HepG2 (cell line): ENCODE data around the gene TSTD2. TPM values are rescaled to one million over a fixed set of nuclear protein-coding genes. Genes with fewer than 3 reads are reported as not detected.

Experiments
- ATAC-seq: fragments of 200-7000 bp; cut with Tn5 transposase; 3 replicates; pipeline ENCODE4 v1.9.1; 2020; ENCODE audit warnings: mild to moderate bottlenecking, moderate library complexity
- BruUV-seq: library from RNA; stranded (reverse); fragments of 400-500 nt; replicated peaks from 2 replicates; lab custom pipeline; 2021; lab: Mats Ljungman, UMichigan
- CTCF ChIA-PET: fragments of 300-600 bp; formaldehyde crosslinking; extraction: SDS; loops from one replicate; lab custom pipeline; 2021; ENCODE audit warnings: low total read pairs, inconsistent platforms, low intra/inter-chr PET ratio; lab: Yijun Ruan, JAX
- POLR2A ChIA-PET: fragments of 350-600 bp; sonication (Branson Sonifier 250); formaldehyde crosslinking; loops from one replicate; lab custom pipeline; 2020; ENCODE audit warnings: antibody characterized with exemption, inconsistent platforms; lab: Yijun Ruan, JAX
- DNase-seq: peaks from one replicate; pipeline ENCODE4 v3.0.0-alpha.2; 2015; ENCODE audit warnings: low spot score
- FAIRE-seq: peaks from 3 replicates; lab custom pipeline; 2011; peaks lifted over from hg19 to GRCh38; lab: Jason Lieb, UNC
- H2AFZ ChIP-seq: one replicate; pipeline ENCODE4 v1.6.1; 2011; ENCODE audit warnings: low read length, inconsistent platforms
- H3K27ac ChIP-seq: fragments of 300-600 bp; 3 replicates; pipeline ENCODE4 v1.8.0; 2011; ENCODE audit warnings: mixed run types, mild to moderate bottlenecking, mixed read lengths, low read length, inconsistent platforms; ENCODE audit not compliant: insufficient read depth; ENCODE audit errors: extremely low read length
- H3K27me3 ChIP-seq, 2 experiments: fragments of 200-600 bp in 1 of 2; 2 replicates in 1 of 2; 3 replicates in 1 of 2; pipeline versions ENCODE4 v1.6.0 to v1.8.0; 2011; ENCODE audit warnings: low read length in 2 of 2, mild to moderate bottlenecking in 2 of 2, moderate library complexity in 2 of 2, inconsistent platforms in 1 of 2; ENCODE audit not compliant: insufficient read depth in 2 of 2, control insufficient read depth in 1 of 2
- H3K36me3 ChIP-seq, 2 experiments: fragments of 200-600 bp in 1 of 2; replicated peaks in 1 of 2; 2 replicates in 1 of 2; 3 replicates in 1 of 2; pipeline versions ENCODE4 v1.5.1 to v1.8.0; 2011; ENCODE audit warnings: low read length in 2 of 2, inconsistent platforms in 1 of 2; ENCODE audit not compliant: insufficient read depth in 2 of 2, control insufficient read depth in 1 of 2
- H3K4me1 ChIP-seq: 2 replicates; pipeline ENCODE4 v1.5.1; 2012; ENCODE audit warnings: low read length, inconsistent platforms; ENCODE audit not compliant: insufficient read depth
- H3K4me2 ChIP-seq: 2 replicates; pipeline ENCODE4 v1.6.0; 2011; ENCODE audit warnings: low read depth, low read length, inconsistent platforms
- H3K4me3 ChIP-seq, 3 experiments: fragments of 200-600 bp in 1 of 3; sonication (generic), shearing (Covaris generic) in 1 of 3; replicated peaks in 1 of 3; 2 replicates each; pipeline ENCODE4 v1.5.1; 2011 to 2016; ENCODE audit warnings: low read length in 3 of 3, inconsistent platforms in 2 of 3, low read depth in 2 of 3, mild to moderate bottlenecking in 2 of 3, control low read depth in 1 of 3, mixed read lengths in 1 of 3; ENCODE audit not compliant: insufficient read depth in 1 of 3
- H3K79me2 ChIP-seq: one replicate; pipeline ENCODE4 v1.6.1; 2011; ENCODE audit warnings: low read length, inconsistent platforms; ENCODE audit not compliant: insufficient read depth
- H3K9ac ChIP-seq: 2 replicates; pipeline ENCODE4 v1.6.0; 2011; ENCODE audit warnings: mild to moderate bottlenecking, low read depth, low read length, inconsistent platforms; ENCODE audit not compliant: insufficient read depth
- H3K9me3 ChIP-seq: 2 replicates; pipeline ENCODE4 v1.5.1; 2012; ENCODE audit warnings: mild to moderate bottlenecking, low read length
- H4K20me1 ChIP-seq: 2 replicates; pipeline ENCODE4 v1.6.0; 2011; ENCODE audit warnings: inconsistent platforms, mild to moderate bottlenecking, low read length, moderate library complexity; ENCODE audit not compliant: insufficient read depth
- AGO2 ChIP-seq: fragments of 200-400 bp; formaldehyde crosslinking; optimal IDR thresholded peaks from 2 replicates; pipeline ENCODE3; 2017; ENCODE audit warnings: mild to moderate bottlenecking, low read depth, low read length, moderate library complexity
- ATAD3A ChIP-seq: sonication (generic); formaldehyde crosslinking; IDR thresholded peaks from 2 replicates; pipeline ENCODE4 v1.4.0; 2020; ENCODE audit warnings: missing genetic modification reagents
- KLF16 ChIP-seq, 2 experiments: sonication (generic) in 1 of 2; formaldehyde crosslinking in 1 of 2; IDR thresholded peaks; 2 replicates each; pipeline versions ENCODE4 v1.6.1 to v1.8.0; 2016 to 2023; ENCODE audit warnings: missing genetic modification reagents in 2 of 2, missing compliant biosample characterization in 1 of 2
- SIN3A ChIP-seq: IDR thresholded peaks from 2 replicates; pipeline ENCODE4 v1.6.1; 2011; ENCODE audit warnings: low read depth, mild to moderate bottlenecking, control low read depth, low read length, borderline replicate concordance
- TMF1 ChIP-seq: sonication (generic); formaldehyde crosslinking; IDR thresholded peaks from 2 replicates; pipeline ENCODE4 v1.8.1; 2022; ENCODE audit warnings: low read depth, missing genetic modification reagents
- ZNF296 ChIP-seq: sonication (generic); formaldehyde crosslinking; conservative IDR thresholded peaks from 2 replicates; pipeline ENCODE4 v1.5.0; 2020; ENCODE audit warnings: mild to moderate bottlenecking, missing genetic modification reagents
- ZNF337 ChIP-seq: sonication (generic); formaldehyde crosslinking; IDR thresholded peaks from 2 replicates; pipeline ENCODE4 v1.5.1; 2020; ENCODE audit warnings: missing genetic modification reagents, low read depth, mild to moderate bottlenecking, borderline replicate concordance
- ZNF446 ChIP-seq: sonication (generic); formaldehyde crosslinking; IDR thresholded peaks from 2 replicates; pipeline ENCODE4 v1.5.0; 2020; ENCODE audit warnings: mild to moderate bottlenecking, missing genetic modification reagents
- ZNF552 ChIP-seq: sonication (generic); formaldehyde crosslinking; IDR thresholded peaks from 2 replicates; pipeline ENCODE4 v1.9.0; 2022; ENCODE audit warnings: missing genetic modification reagents, mild to moderate bottlenecking, borderline replicate concordance
- ZNF746 ChIP-seq: sonication (generic); formaldehyde crosslinking; IDR thresholded peaks from 2 replicates; pipeline ENCODE4 v1.8.0; 2022; ENCODE audit warnings: mild to moderate bottlenecking, missing genetic modification reagents
- WGBS: methylation state at CpG from one replicate; pipeline ENCODE4 v1.1.6; 2017; ENCODE audit warnings: low lambda C conversion rate; 5-methylcytosine and 5-hydroxymethylcytosine counted together
- in situ Hi-C: cut with HindIII; loops from 2 replicates; pipeline ENCODE4 v1.10.0; 2017; ENCODE audit warnings: low pct_unique_long_range_greater_than_20kb; ENCODE audit not compliant: extremely low pct_ligation_motif_present
- intact Hi-C: fragments of 100-400 bp; cut with micrococcal nuclease; formaldehyde crosslinking; loops from one replicate; pipeline ENCODE4 v1.10.0; 2022; ENCODE audit not compliant: unreplicated experiment
- polyA plus RNA-seq, 8 experiments: library from polyadenylated mRNA; depleted of rRNA in 3 of 8; stranded (reverse) in 7 of 8; unstranded in 1 of 8; fragments of >200 nt; fragmentation: Illumina TruSeq in 4 of 8; extraction: Trizol in 4 of 8; gene quantifications; 2 replicates each; pipeline versions ENCODE4 v1.2.1 to v1.2.3, GENCODE V29; 2011 to 2016; ENCODE audit warnings: low read depth in 4 of 8, missing spikeins in 1 of 8, mixed read lengths in 1 of 8; ENCODE audit not compliant: insufficient read depth in 1 of 8
- total RNA-seq, 5 experiments: library from RNA; depleted of rRNA; stranded (reverse); fragments of >200 nt; fragmentation: Illumina TruSeq; extraction: Trizol; gene quantifications; 2 replicates each; pipeline ENCODE4 v1.2.3, GENCODE V29; 2016; ENCODE audit warnings: low read depth in 1 of 5
- TF ChIP-seq, protein P1 (sequence below): sonication (generic); formaldehyde crosslinking; IDR thresholded peaks from 2 replicates; pipeline ENCODE4 v1.5.0; 2020; ENCODE audit warnings: missing genetic modification reagents, mild to moderate bottlenecking, borderline replicate concordance
- TF ChIP-seq, protein P2 (sequence below): sonication (generic); formaldehyde crosslinking; IDR thresholded peaks from 2 replicates; pipeline ENCODE4 v1.8.1; 2023; ENCODE audit warnings: mild to moderate bottlenecking, missing genetic modification reagents
- TF ChIP-seq, protein P3 (sequence below): sonication (generic); formaldehyde crosslinking; IDR thresholded peaks from 2 replicates; pipeline ENCODE4 v1.4.0; 2020; ENCODE audit warnings: missing genetic modification reagents, mild to moderate bottlenecking, borderline replicate concordance
- TF ChIP-seq, protein P4 (sequence below): IDR thresholded peaks from 2 replicates; pipeline ENCODE4 v1.6.1; 2012; ENCODE audit warnings: low read length, improper control_type of control experiment

Gene TSTD2
- total and polyA plus RNA-seq, 2 of the 13 experiments (the other 11 are each of a cell fraction or from before 2014, with no cell fraction given) = 16.0 to 23.1 TPM

DNA sequence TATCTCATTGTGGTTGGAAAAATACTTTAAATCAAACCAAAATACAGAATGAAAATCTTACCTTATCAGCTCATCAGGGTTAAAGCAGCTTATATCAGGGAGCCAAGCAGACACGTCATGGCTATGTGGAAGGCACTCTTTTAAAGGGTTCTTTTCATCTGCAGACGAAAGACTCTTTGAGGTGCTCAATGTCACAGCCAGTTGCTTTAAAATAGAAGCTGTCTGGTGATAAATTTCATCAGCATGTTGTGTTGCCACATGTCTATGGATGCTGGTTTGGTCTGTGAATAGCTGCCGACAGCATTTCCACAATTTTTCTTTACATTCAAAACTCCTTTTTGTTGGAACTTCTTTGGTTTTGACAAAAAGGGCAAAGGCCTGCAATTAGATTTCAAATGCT, 7.5 kb downstream of the TSTD2 start:
- no peak overlapping the region for H2AFZ ChIP-seq
- ChIA-PET POLR2A (no interaction called here), CTCF (no interaction called here)
- no TSS peak for BruUV-seq
- peaks cover 20% of the 10 kb centered on the region for H3K79me2 ChIP-seq
- no peak overlapping the region for H3K27ac ChIP-seq
- no peak overlapping the region for H3K9ac ChIP-seq
- peaks cover 8% of the 10 kb centered on the region; the same call in 1 of the 2 replicates for H3K4me1 ChIP-seq
- WGBS = 83% methylated on average over 3 of the region's 3 CpGs
- intact Hi-C loops (no loop called here), in situ Hi-C loops (no loop called here)
- no peak for ATAC-seq
- no peaks in the 10 kb centered on the region for H3K9me3 ChIP-seq
- DNase-seq = no peak
- H3K4me2 ChIP-seq = no peak overlapping the region
- no peaks in the 10 kb centered on the region for H3K27me3 ChIP-seq
- FAIRE-seq = no peak
- H3K4me3 ChIP-seq = no peak overlapping the region
- TF ChIP-seq, protein P1, sequence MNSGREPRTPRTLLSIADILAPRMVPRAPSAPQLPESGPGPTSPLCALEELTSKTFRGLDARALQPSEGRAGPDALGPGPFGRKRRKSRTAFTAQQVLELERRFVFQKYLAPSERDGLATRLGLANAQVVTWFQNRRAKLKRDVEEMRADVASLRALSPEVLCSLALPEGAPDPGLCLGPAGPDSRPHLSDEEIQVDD (CRISPR knock-in tag) = no peak
- TF ChIP-seq ZNF337 (CRISPR knock-in tag) = no peak
- TF ChIP-seq, protein P2, sequence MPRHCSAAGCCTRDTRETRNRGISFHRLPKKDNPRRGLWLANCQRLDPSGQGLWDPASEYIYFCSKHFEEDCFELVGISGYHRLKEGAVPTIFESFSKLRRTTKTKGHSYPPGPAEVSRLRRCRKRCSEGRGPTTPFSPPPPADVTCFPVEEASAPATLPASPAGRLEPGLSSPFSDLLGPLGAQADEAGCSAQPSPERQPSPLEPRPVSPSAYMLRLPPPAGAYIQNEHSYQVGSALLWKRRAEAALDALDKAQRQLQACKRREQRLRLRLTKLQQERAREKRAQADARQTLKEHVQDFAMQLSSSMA = no peak
- TF ChIP-seq, protein P3, sequence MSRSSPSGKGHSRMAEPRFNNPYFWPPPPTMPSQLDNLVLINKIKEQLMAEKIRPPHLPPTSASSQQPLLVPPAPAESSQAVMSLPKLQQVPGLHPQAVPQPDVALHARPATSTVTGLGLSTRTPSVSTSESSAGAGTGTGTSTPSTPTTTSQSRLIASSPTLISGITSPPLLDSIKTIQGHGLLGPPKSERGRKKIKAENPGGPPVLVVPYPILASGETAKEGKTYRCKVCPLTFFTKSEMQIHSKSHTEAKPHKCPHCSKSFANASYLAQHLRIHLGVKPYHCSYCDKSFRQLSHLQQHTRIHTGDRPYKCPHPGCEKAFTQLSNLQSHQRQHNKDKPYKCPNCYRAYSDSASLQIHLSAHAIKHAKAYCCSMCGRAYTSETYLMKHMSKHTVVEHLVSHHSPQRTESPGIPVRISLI (CRISPR knock-in tag) = no peak
- no peak for TF ChIP-seq AGO2
- TF ChIP-seq ZNF746 (CRISPR knock-in tag) = no peak
- TF ChIP-seq ATAD3A (CRISPR knock-in tag) = no peak
- TF ChIP-seq ZNF446 (CRISPR knock-in tag) = no peak
- TF ChIP-seq KLF16 (CRISPR knock-in tag; IDR thresholded peaks at IDR 0.05) = no peak
- TF ChIP-seq ZNF552 = no peak
- TF ChIP-seq TMF1 (CRISPR knock-in tag) = no peak
- no peak for TF ChIP-seq SIN3A
- TF ChIP-seq, protein P4, sequence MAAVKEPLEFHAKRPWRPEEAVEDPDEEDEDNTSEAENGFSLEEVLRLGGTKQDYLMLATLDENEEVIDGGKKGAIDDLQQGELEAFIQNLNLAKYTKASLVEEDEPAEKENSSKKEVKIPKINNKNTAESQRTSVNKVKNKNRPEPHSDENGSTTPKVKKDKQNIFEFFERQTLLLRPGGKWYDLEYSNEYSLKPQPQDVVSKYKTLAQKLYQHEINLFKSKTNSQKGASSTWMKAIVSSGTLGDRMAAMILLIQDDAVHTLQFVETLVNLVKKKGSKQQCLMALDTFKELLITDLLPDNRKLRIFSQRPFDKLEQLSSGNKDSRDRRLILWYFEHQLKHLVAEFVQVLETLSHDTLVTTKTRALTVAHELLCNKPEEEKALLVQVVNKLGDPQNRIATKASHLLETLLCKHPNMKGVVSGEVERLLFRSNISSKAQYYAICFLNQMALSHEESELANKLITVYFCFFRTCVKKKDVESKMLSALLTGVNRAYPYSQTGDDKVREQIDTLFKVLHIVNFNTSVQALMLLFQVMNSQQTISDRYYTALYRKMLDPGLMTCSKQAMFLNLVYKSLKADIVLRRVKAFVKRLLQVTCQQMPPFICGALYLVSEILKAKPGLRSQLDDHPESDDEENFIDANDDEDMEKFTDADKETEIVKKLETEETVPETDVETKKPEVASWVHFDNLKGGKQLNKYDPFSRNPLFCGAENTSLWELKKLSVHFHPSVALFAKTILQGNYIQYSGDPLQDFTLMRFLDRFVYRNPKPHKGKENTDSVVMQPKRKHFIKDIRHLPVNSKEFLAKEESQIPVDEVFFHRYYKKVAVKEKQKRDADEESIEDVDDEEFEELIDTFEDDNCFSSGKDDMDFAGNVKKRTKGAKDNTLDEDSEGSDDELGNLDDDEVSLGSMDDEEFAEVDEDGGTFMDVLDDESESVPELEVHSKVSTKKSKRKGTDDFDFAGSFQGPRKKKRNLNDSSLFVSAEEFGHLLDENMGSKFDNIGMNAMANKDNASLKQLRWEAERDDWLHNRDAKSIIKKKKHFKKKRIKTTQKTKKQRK = no peak
- no peak for TF ChIP-seq ZNF296 (CRISPR knock-in tag)
- peaks cover 0 to 41% of the 10 kb centered on the region in 2 experiments; a peak in 3 of 5 replicates for H3K36me3 ChIP-seq
- H4K20me1 ChIP-seq = no peaks in the 10 kb centered on the region
